Stimulated activated CD8-positive, alpha-beta memory T cell treated with anti-CD3 and anti-CD28 coated beads, Interleukin-4, amount 100 ng/mL, for 48 hours (primary cell): ENCODE results near the gene NUP214.
"Not testable (repeated sequence)": the region's sequence is repeated elsewhere in the genome, so short reads cannot be mapped to it uniquely, and the experiment has no call there.

Experiments used
- DNase-seq: peaks from one replicate; pipeline ENCODE4 v3.0.0-alpha.2; 2020

NUP214 gene

GRCh38 chr9:131238402-131239021, 113.1 kb downstream of the NUP214 start:
- DNase-seq: no peak

GRCh38 chr9:131239161-131239975, 114.0 kb downstream of the NUP214 start:
- DNase-seq: no peak

GRCh38 chr9:131240047-131240921, 114.9 kb downstream of the NUP214 start:
- no peak for DNase-seq

GRCh38 chr9:131244331-131244730, 118.9 kb downstream of the NUP214 start:
- not testable (repeated sequence) for DNase-seq

- DNase-seq: no peak
Measured at GRCh38 chr9:131246618-131247017, 121.2 kb downstream of the NUP214 start.

GRCh38 chr9:131252120-131252519, 126.7 kb downstream of the NUP214 start:
- no peak for DNase-seq

- DNase-seq: peak; percentile 23
Measured at GRCh38 chr9:131253891-131254491, 128.6 kb downstream of the NUP214 start.

- no peak for DNase-seq
Measured at GRCh38 chr9:131254626-131255025, 129.2 kb downstream of the NUP214 start.

- peak; percentile 34 for DNase-seq
Measured at GRCh38 chr9:131255676-131256197, 130.4 kb downstream of the NUP214 start.

GRCh38 chr9:131257266-131258025, 132.1 kb downstream of the NUP214 start:
- no peak for DNase-seq

GRCh38 chr9:131258186-131258585, 132.8 kb downstream of the NUP214 start:
- DNase-seq: no peak

GRCh38 chr9:131258698-131259431, 133.5 kb downstream of the NUP214 start:
- no peak for DNase-seq

- DNase-seq: no peak
Measured at GRCh38 chr9:131259432-131259898, 134.1 kb downstream of the NUP214 start.

- DNase-seq: no peak
Measured at GRCh38 chr9:131259916-131260597, 134.7 kb downstream of the NUP214 start.

GRCh38 chr9:131260751-131261452, 135.5 kb downstream of the NUP214 start:
- no peak for DNase-seq

GRCh38 chr9:131262327-131263032, 137.1 kb downstream of the NUP214 start:
- peak; percentile 22 for DNase-seq

- not testable (repeated sequence) for DNase-seq
Measured at GRCh38 chr9:131263033-131263343, 137.6 kb downstream of the NUP214 start.

GRCh38 chr9:131263701-131264100, 138.3 kb downstream of the NUP214 start:
- peak; percentile 24 for DNase-seq

GRCh38 chr9:131264231-131264630, 138.8 kb downstream of the NUP214 start:
- DNase-seq: peak; percentile 48
